ENCODE data around the gene ASPN. TPM values are rescaled to one million over a fixed set of nuclear protein-coding genes. Genes with fewer than 3 reads are reported as not detected.

The ASPN gene
- total and polyA plus RNA-seq, 2 experiments from 2014 or later = 0.82 TPM; not detected in 1

GRCh38 chr9:92492781-92493401 lies 10.6 kb upstream of the ASPN start (continued):
- TF ChIP-seq CTCF (conservative IDR thresholded peaks at IDR 0.05; ENCODE audit: low read depth in 2 of 2) = no peak
- no peak for TF ChIP-seq POLR2AphosphoS5 (IDR thresholded peaks at IDR 0.05; ENCODE audit: low read depth)
- TF ChIP-seq STAT1 (IDR thresholded peaks at IDR 0.05; ENCODE audit: unreplicated experiment) = no peak
- TF ChIP-seq, protein P1, sequence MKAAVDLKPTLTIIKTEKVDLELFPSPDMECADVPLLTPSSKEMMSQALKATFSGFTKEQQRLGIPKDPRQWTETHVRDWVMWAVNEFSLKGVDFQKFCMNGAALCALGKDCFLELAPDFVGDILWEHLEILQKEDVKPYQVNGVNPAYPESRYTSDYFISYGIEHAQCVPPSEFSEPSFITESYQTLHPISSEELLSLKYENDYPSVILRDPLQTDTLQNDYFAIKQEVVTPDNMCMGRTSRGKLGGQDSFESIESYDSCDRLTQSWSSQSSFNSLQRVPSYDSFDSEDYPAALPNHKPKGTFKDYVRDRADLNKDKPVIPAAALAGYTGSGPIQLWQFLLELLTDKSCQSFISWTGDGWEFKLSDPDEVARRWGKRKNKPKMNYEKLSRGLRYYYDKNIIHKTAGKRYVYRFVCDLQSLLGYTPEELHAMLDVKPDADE (IDR thresholded peaks at IDR 0.05) = no peak
- TF ChIP-seq REST (IDR thresholded peaks at IDR 0.05; ENCODE audit: unreplicated experiment) = no peak

DNA sequence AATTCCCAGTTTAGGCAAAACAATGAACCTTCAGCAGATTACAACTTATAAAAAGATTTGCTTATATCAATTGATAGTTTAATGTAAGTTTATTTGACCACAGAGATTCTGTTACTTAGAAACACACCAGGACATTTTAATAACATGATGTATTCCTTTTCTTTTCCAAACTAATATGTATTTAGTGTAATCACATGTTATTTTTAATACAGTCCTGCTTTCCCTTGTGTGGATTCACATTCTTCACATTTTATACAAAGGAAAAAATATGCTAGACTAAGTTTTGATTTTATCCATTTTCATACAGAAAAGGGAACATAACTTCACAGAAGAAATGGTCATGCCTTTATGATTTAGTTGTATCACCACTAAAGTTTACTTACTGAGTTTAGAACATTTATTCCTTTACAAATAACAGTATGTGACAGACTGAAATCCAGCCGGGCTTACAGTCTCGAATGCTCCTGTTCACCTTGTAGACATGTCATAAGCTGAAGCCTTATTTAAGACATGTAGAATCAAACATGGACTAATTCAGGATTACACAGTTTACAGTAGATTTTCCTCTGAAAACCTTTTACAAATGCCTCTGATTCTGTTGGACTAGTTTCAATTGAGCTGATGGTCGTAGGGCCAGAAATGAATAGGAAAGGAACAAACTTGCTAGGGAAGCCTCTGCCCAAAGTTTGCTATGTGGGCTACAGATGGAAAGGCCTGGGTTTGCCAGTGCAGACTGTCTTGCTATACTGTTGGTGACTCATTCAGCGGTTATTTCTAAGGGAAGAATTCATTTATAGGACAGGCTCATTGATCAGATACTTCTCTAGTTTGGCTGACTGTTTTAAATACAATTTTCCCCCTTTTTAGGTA lies 6.6 kb upstream of the ASPN start:
- H3K4me1 Mint-ChIP-seq = no peaks in the 10 kb centered on the region; the same call in 2 of the 3 replicates
- Histone ChIP-seq H3F3A (replicated peaks; ENCODE audit: low read depth) (no peaks in the 10 kb centered on the region), H3K36me3 (ENCODE audit: insufficient read depth) (no peaks in the 10 kb centered on the region)
- TF ChIP-seq REST (IDR thresholded peaks at IDR 0.05; ENCODE audit: unreplicated experiment) = no peak
- no peak for TF ChIP-seq CTCF (conservative IDR thresholded peaks at IDR 0.05; ENCODE audit: low read depth in 2 of 2)
- no peak for TF ChIP-seq ZNF114 (CRISPR knock-in tag; IDR thresholded peaks at IDR 0.05)
- TF ChIP-seq EZH2 (IDR thresholded peaks at IDR 0.05; ENCODE audit: low read depth, unreplicated experiment) = no peak
- TF ChIP-seq POLR2AphosphoS5 (IDR thresholded peaks at IDR 0.05; ENCODE audit: low read depth) = no peak

More for the DNA sequence above, 6.6 kb upstream of the ASPN start:
- Histone ChIP-seq H3K27me3 (ENCODE audit: insufficient read depth) (no peaks in the 10 kb centered on the region), H3K4me2 (no peak overlapping the region), H3K4me1 (ENCODE audit: insufficient read depth) (no peaks in the 10 kb centered on the region), H3K9me2 (ENCODE audit: insufficient read depth) (no peaks in the 10 kb centered on the region), H4K20me1 (replicated peaks; ENCODE audit: insufficient read depth) (no peaks in the 10 kb centered on the region), H3K79me2 (replicated peaks; ENCODE audit: insufficient read depth) (no peaks in the 10 kb centered on the region), H3K4me3 (no peak overlapping the region), H2AFZ (no peak overlapping the region), H3K27ac (ENCODE audit: low read depth) (no peak overlapping the region)
- DNase-seq (ENCODE audit: low spot score) = no peak
- Mint-ChIP-seq H3K9me3 (no peaks in the 10 kb centered on the region), H3K27me3 (ENCODE audit: insufficient read depth, low read depth, poor library complexity) (no peaks in the 10 kb centered on the region), H3K27ac (no peak overlapping the region), H3K36me3 (ENCODE audit: low read depth) (no peaks in the 10 kb centered on the region), H3K4me3 (no peak overlapping the region)
- no peak for ATAC-seq

Measured in GM23338 (cell line).